Activated naive CD4-positive, alpha-beta T cell treated with anti-CD3 and anti-CD28 coated beads, Interleukin-2, amount 10 ng/mL, durations not matched to agents 7 days and 5 days (primary cell): ENCODE measurements around the gene CNOT3.

Experiments used
- CTCF ChIA-PET: fragments of 350-600 bp; sonication (Branson Sonifier 250); formaldehyde crosslinking; loops from one replicate; lab custom pipeline; 2021; ENCODE audit warnings: antibody characterized with exemption; lab: Charles Lee
- DNase-seq: peaks from one replicate; pipeline ENCODE4 v3.0.0-alpha.2; 2020
- H3K27ac Mint-ChIP-seq: one replicate; pipeline ENCODE4 v1.8.0; 2021; ENCODE audit warnings: mild to moderate bottlenecking, moderate library complexity, mixed read lengths
- H3K27me3 Mint-ChIP-seq: one replicate; pipeline ENCODE4 v1.8.0; 2021; ENCODE audit warnings: mild to moderate bottlenecking, mixed read lengths
- H3K36me3 Mint-ChIP-seq: one replicate; pipeline ENCODE4 v1.8.0; 2021; ENCODE audit warnings: mixed read lengths
- H3K4me1 Mint-ChIP-seq: one replicate; pipeline ENCODE4 v1.8.0; 2021; ENCODE audit warnings: mixed read lengths
- H3K4me3 Mint-ChIP-seq: one replicate; pipeline ENCODE4 v1.8.0; 2021; ENCODE audit warnings: mild to moderate bottlenecking, moderate library complexity, mixed read lengths
- H3K9me3 Mint-ChIP-seq: one replicate; pipeline ENCODE4 v1.8.0; 2021; ENCODE audit warnings: mixed read lengths

Gene CNOT3

GRCh38 chr19:54107876-54108490 lies 29.6 kb upstream of the CNOT3 start:
- Mint-ChIP-seq H3K4me1 (peaks cover 26% of the 10 kb centered on the region), H3K9me3 (no peaks in the 10 kb centered on the region), H3K36me3 (peaks cover 41% of the 10 kb centered on the region), H3K27me3 (no peaks in the 10 kb centered on the region), H3K27ac (no peak overlapping the region), H3K4me3 (no peak overlapping the region)
- DNase-seq: no peak
- CTCF ChIA-PET: no interaction called here

DNA sequence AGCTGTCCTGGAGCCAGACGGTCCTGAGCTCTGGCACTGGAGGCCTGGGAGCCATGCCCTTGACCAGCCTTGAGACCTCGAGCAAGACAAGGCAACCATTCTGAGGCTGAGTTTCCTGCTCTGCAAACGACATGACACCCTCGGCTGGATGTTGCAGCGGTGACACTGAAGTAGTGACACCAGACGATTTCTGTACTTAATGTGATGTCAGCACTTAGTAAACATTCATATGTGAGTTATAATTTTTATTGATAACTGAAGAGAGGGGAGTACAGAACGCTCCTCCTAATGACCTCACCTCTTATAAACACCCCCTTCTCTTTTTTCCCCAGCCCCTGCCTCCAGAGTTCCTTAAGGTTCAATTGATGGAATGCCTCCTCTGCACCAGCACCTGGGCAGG lies 29.1 kb upstream of the CNOT3 start:
- CTCF ChIA-PET: no interaction called here
- DNase-seq: no peak
- Mint-ChIP-seq H3K4me1 (peaks cover 26% of the 10 kb centered on the region), H3K36me3 (peaks cover 43% of the 10 kb centered on the region), H3K9me3 (no peaks in the 10 kb centered on the region), H3K4me3 (no peak overlapping the region), H3K27me3 (no peaks in the 10 kb centered on the region), H3K27ac (no peak overlapping the region)

GRCh38 chr19:54109651-54110050 lies 27.9 kb upstream of the CNOT3 start:
- no peak overlapping the region for H3K27ac Mint-ChIP-seq
- peaks cover 51% of the 10 kb centered on the region for H3K36me3 Mint-ChIP-seq
- H3K4me1 Mint-ChIP-seq: peaks cover 31% of the 10 kb centered on the region
- no peak overlapping the region for H3K4me3 Mint-ChIP-seq
- H3K27me3 Mint-ChIP-seq: no peaks in the 10 kb centered on the region
- CTCF ChIA-PET: no interaction called here
- H3K9me3 Mint-ChIP-seq: no peaks in the 10 kb centered on the region
- no peak for DNase-seq

- H3K27ac Mint-ChIP-seq: peak overlapping the region; percentile 86
- H3K9me3 Mint-ChIP-seq: no peaks in the 10 kb centered on the region
- H3K36me3 Mint-ChIP-seq: peaks cover 32% of the 10 kb centered on the region
- no peaks in the 10 kb centered on the region for H3K27me3 Mint-ChIP-seq
- peak overlapping the region; percentile 85 for H3K4me3 Mint-ChIP-seq
- CTCF ChIA-PET: no interaction called here
- peaks cover 48% of the 10 kb centered on the region for H3K4me1 Mint-ChIP-seq
- peak; percentile 83 for DNase-seq
Observed at GRCh38 chr19:54114340-54115108, 23.0 kb upstream of the CNOT3 start.

GRCh38 chr19:54115109-54116063 lies 22.2 kb upstream of the CNOT3 start, which contains the start of the genes PRPF31 and TFPT:
PRPF31 (plus strand) TSS chr19:54115754; CDS start chr19:54118279, 2,525 bp downstream.
TFPT (minus strand) TSS chr19:54115657; CDS start chr19:54115269, 388 bp downstream.
- DNase-seq: peak; percentile 98
- Mint-ChIP-seq H3K27me3 (no peaks in the 10 kb centered on the region), H3K9me3 (no peaks in the 10 kb centered on the region), H3K4me3 (peak within 1 kb of the TSS; percentile 85), H3K36me3 (peaks cover 27% of the 10 kb centered on the region), H3K4me1 (peaks cover 47% of the 10 kb centered on the region), H3K27ac (peak within 1 kb of the TSS; percentile 86)
- CTCF ChIA-PET: no interaction called here

- Mint-ChIP-seq H3K4me1 (peaks cover 18% of the 10 kb centered on the region), H3K4me3 (no peak overlapping the region), H3K27me3 (no peaks in the 10 kb centered on the region), H3K27ac (no peak overlapping the region), H3K36me3 (peaks cover 26% of the 10 kb centered on the region), H3K9me3 (no peaks in the 10 kb centered on the region)
- CTCF ChIA-PET: no interaction called here
- DNase-seq: no peak
Observed at GRCh38 chr19:54121259-54121658, 16.3 kb upstream of the CNOT3 start.

DNA sequence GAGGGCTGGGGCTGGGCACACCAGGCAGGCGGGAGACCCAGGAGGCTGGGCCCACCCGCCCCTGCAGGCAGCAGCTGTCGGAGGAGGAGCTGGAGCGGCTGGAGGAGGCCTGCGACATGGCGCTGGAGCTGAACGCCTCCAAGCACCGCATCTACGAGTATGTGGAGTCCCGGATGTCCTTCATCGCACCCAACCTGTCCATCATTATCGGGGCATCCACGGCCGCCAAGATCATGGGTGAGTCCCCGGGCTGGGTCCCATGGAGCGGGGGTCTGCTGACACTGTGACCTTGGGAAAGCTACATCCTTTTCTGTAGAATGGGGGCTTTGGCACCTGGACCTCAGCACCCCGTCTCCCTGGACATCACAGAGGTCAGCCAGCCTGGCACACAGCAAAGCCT lies 13.9 kb upstream of the CNOT3 start:
- Mint-ChIP-seq H3K36me3 (peaks cover 33% of the 10 kb centered on the region), H3K9me3 (no peaks in the 10 kb centered on the region), H3K27me3 (no peaks in the 10 kb centered on the region), H3K4me3 (no peak overlapping the region), H3K27ac (no peak overlapping the region), H3K4me1 (no peaks in the 10 kb centered on the region)
- CTCF ChIA-PET: no interaction called here
- no peak for DNase-seq

- H3K27me3 Mint-ChIP-seq: no peaks in the 10 kb centered on the region
Observed at GRCh38 chr19:54124393-54124792, 13.2 kb upstream of the CNOT3 start.

DNA sequence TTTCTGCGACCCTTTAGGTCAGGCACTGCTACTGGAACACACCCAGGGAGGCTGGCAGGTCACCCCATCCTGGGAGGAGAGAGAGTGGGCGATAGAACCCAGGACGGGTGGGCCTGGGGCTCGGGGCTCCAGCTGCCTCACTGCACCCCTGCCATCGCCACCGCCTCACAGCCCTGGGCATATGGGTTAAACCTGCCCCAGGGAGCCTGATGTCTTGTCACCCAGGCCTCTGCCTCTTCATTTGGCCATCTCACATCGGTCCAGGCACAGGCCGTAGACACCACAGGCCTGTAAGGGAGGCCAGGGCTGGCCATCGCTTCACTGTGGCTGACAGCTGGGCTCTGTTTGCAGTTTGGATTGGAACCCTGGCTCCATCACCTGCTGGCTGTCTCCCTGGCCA lies 11.8 kb upstream of the CNOT3 start:
- CTCF ChIA-PET: no interaction called here
- no peak overlapping the region for H3K4me3 Mint-ChIP-seq
- no peaks in the 10 kb centered on the region for H3K4me1 Mint-ChIP-seq
- H3K9me3 Mint-ChIP-seq: no peaks in the 10 kb centered on the region
- H3K27ac Mint-ChIP-seq: no peak overlapping the region
- H3K27me3 Mint-ChIP-seq: no peaks in the 10 kb centered on the region
- DNase-seq: no peak
- peaks cover 34% of the 10 kb centered on the region for H3K36me3 Mint-ChIP-seq

More at GRCh38 chr19:54124393-54124792, 13.2 kb upstream of the CNOT3 start:
- Mint-ChIP-seq H3K9me3 (no peaks in the 10 kb centered on the region), H3K4me1 (no peaks in the 10 kb centered on the region), H3K4me3 (no peak overlapping the region), H3K36me3 (peaks cover 33% of the 10 kb centered on the region), H3K27ac (no peak overlapping the region)
- CTCF ChIA-PET: no interaction called here
- no peak for DNase-seq

GRCh38 chr19:54127688-54128440 lies 9.7 kb upstream of the CNOT3 start:
- H3K4me3 Mint-ChIP-seq: no peak overlapping the region
- peak overlapping the region; percentile 12 for H3K27ac Mint-ChIP-seq
- CTCF ChIA-PET: no interaction called here
- H3K36me3 Mint-ChIP-seq: peaks cover 31% of the 10 kb centered on the region
- H3K4me1 Mint-ChIP-seq: no peaks in the 10 kb centered on the region
- H3K27me3 Mint-ChIP-seq: no peaks in the 10 kb centered on the region
- no peaks in the 10 kb centered on the region for H3K9me3 Mint-ChIP-seq
- DNase-seq: no peak

DNA sequence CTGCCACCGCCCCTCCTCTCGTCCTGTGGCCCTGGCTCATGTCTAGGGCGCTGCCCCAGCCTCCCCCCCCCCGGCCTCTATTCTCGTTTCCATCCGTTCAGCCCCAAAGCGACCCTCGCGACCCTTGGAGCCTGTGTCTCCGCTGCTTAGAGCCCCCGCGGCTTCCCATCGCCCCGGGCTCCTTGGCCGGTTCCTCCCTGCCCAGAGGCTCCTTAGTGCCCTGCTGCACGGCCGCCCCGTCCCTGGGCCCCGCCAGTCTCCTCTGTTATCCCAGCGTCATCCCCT lies 9.2 kb upstream of the CNOT3 start:
- Mint-ChIP-seq H3K9me3 (no peaks in the 10 kb centered on the region), H3K4me3 (no peak overlapping the region), H3K27me3 (no peaks in the 10 kb centered on the region), H3K27ac (no peak overlapping the region), H3K36me3 (peaks cover 28% of the 10 kb centered on the region), H3K4me1 (no peaks in the 10 kb centered on the region)
- no peak for DNase-seq
- CTCF ChIA-PET: no interaction called here

DNA sequence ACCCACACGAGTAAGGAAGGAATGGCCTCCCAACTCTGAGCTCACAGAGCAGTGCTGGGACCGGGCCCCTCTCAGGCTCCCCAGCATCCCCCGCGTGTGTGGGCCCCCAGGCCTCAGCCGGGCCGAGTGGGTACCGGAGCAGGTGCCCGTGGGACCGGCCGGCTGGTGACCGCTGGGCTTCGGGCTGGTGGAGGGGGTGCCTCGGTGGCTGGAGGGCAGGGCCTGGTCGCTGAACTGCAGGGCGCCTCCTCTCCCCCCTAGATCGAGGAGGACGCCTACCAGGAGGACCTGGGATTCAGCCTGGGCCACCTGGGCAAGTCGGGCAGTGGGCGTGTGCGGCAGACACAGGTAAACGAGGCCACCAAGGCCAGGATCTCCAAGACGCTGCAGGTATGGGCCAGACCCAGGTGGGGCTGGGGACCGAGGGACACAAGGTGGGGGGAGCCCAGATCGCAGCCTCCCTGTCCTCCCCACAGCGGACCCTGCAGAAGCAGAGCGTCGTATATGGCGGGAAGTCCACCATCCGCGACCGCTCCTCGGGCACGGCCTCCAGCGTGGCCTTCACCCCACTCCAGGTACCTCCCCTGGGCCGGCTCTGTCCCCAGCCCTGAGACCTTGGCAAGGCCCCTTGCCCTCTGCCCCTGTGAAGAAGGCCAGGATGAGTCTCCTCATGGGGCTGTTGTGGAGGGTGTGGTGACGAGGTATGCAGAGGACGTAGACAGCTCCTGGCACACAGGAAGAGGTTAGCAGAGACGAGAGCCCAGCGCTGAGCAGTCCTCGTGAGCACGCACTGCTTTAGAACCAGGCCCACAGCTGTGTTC lies 8.6 kb upstream of the CNOT3 start:
- no peaks in the 10 kb centered on the region for H3K27me3 Mint-ChIP-seq
- CTCF ChIA-PET: no interaction called here
- no peak for DNase-seq
- no peaks in the 10 kb centered on the region for H3K4me1 Mint-ChIP-seq
- H3K36me3 Mint-ChIP-seq: peaks cover 26% of the 10 kb centered on the region
- H3K27ac Mint-ChIP-seq: no peak overlapping the region
- no peak overlapping the region for H3K4me3 Mint-ChIP-seq
- H3K9me3 Mint-ChIP-seq: no peaks in the 10 kb centered on the region

DNA sequence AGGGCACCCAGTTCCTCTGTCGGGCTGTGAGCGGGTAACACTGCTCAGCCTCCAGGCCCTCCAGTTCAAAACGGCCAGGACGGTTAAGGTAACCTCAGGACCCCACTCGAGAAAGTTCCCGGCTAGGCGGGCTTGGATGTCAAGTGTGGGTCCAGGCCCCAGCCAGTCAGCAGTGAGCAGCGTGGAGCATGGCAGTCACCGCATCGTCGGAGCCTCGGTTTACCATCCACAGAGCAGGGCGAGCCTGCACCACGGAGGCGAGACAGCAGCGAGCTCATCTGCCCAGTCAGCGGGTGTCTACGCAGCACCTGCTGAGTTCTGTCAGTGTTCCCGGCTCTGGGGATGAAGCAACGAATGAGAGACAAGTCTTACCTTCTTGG lies 8.0 kb upstream of the CNOT3 start:
- H3K27me3 Mint-ChIP-seq: peaks cover 5% of the 10 kb centered on the region
- CTCF ChIA-PET: no interaction called here
- peaks cover 3% of the 10 kb centered on the region for H3K9me3 Mint-ChIP-seq
- no peak for DNase-seq
- H3K4me1 Mint-ChIP-seq: peaks cover 5% of the 10 kb centered on the region
- peaks cover 25% of the 10 kb centered on the region for H3K36me3 Mint-ChIP-seq
- no peak overlapping the region for H3K27ac Mint-ChIP-seq
- H3K4me3 Mint-ChIP-seq: no peak overlapping the region
